WTC11 (cell line): Measurements from ENCODE around the gene ABCC6. TPM values are rescaled to one million over a fixed set of nuclear protein-coding genes. Genes with fewer than 3 reads are reported as not detected.

Experiments used
- ATAC-seq: fragments of 200-7000 bp; cut with Tn5 transposase; 2 replicates; pipeline ENCODE4 v1.10.0; 2021; ENCODE audit warnings: mild to moderate bottlenecking, moderate library complexity
- CTCF ChIA-PET: fragments of 300-600 bp; sonication (Branson Sonifier 250); formaldehyde crosslinking; loops from one replicate; lab custom pipeline; 2021; ENCODE audit warnings: antibody characterized with exemption; lab: Charles Lee
- POLR2A ChIA-PET: fragments of 350-600 bp; sonication (Branson Sonifier 250); formaldehyde crosslinking; loops from one replicate; lab custom pipeline; 2021; ENCODE audit warnings: antibody characterized with exemption; lab: Charles Lee
- DNase-seq: peaks from one replicate; pipeline ENCODE4 v3.0.0; 2021; ENCODE audit warnings: low spot score
- H3K27ac Mint-ChIP-seq: 2 replicates; pipeline ENCODE4 v1.8.0; 2021; ENCODE audit warnings: mixed read lengths
- H3K27me3 Mint-ChIP-seq: 2 replicates; pipeline ENCODE4 v1.8.0; 2021; ENCODE audit warnings: low read depth, mild to moderate bottlenecking, moderate library complexity, mixed read lengths
- H3K36me3 Mint-ChIP-seq: 2 replicates; pipeline ENCODE4 v1.8.0; 2021; ENCODE audit warnings: mixed read lengths
- H3K4me1 Mint-ChIP-seq: 2 replicates; pipeline ENCODE4 v1.8.0; 2022; ENCODE audit warnings: mixed read lengths
- H3K4me3 Mint-ChIP-seq: 2 replicates; pipeline ENCODE4 v1.8.0; 2021; ENCODE audit warnings: mild to moderate bottlenecking, moderate library complexity, mixed read lengths
- H3K9me3 Mint-ChIP-seq: 2 replicates; pipeline ENCODE4 v1.8.0; 2021; ENCODE audit warnings: mixed read lengths
- AFF4 ChIP-seq: sonication (generic); formaldehyde crosslinking; IDR thresholded peaks from 2 replicates; pipeline ENCODE4 v1.8.1; 2023; ENCODE audit warnings: mild to moderate bottlenecking, missing genetic modification reagents, borderline replicate concordance
- CBFB ChIP-seq: sonication (generic); formaldehyde crosslinking; IDR thresholded peaks from 2 replicates; pipeline ENCODE4 v1.8.1; 2022; ENCODE audit warnings: mild to moderate bottlenecking, low read depth, missing genetic modification reagents
- ELF4 ChIP-seq: sonication (generic); formaldehyde crosslinking; IDR thresholded peaks from 2 replicates; pipeline ENCODE4 v1.8.1; 2022; ENCODE audit warnings: low read depth, mild to moderate bottlenecking, moderate library complexity, missing genetic modification reagents
- IRF2 ChIP-seq: sonication (generic); formaldehyde crosslinking; IDR thresholded peaks from 2 replicates; pipeline ENCODE4 v1.8.0; 2022; ENCODE audit warnings: low read depth, missing genetic modification reagents, borderline replicate concordance
- MXD4 ChIP-seq: fragments of 250-450 bp; sonication (Bioruptor Pico); IDR thresholded peaks from 2 replicates; pipeline ENCODE4 v1.8.0; 2021; ENCODE audit warnings: mild to moderate bottlenecking, moderate library complexity, borderline replicate concordance
- RORB ChIP-seq: fragments of 250-450 bp; sonication (Bioruptor Pico); IDR thresholded peaks from 2 replicates; pipeline ENCODE4 v1.9.0; 2021; ENCODE audit warnings: mild to moderate bottlenecking
- USF2 ChIP-seq: sonication (generic); formaldehyde crosslinking; IDR thresholded peaks from 2 replicates; pipeline ENCODE4 v1.8.1; 2023; ENCODE audit warnings: mild to moderate bottlenecking, missing genetic modification reagents, moderate library complexity
- ZNF138 ChIP-seq: sonication (generic); formaldehyde crosslinking; conservative IDR thresholded peaks from 2 replicates; pipeline ENCODE4 v1.8.1; 2022; ENCODE audit warnings: mild to moderate bottlenecking, moderate library complexity, missing genetic modification reagents
- ZNF219 ChIP-seq: sonication (generic); formaldehyde crosslinking; IDR thresholded peaks from 2 replicates; pipeline ENCODE4 v1.8.0; 2023; ENCODE audit warnings: missing genetic modification reagents, mild to moderate bottlenecking, borderline replicate concordance
- ZNF423 ChIP-seq: fragments of 250-450 bp; sonication (Bioruptor Pico); IDR thresholded peaks from 2 replicates; pipeline ENCODE4 v2.1.2; 2022; ENCODE audit warnings: mild to moderate bottlenecking, moderate library complexity
- total RNA-seq: library from RNA; stranded (reverse); gene quantifications from 3 replicates; pipeline ENCODE4 v1.2.3, GENCODE V29; 2021
- TF ChIP-seq, protein P1 (sequence below): fragments of 250-450 bp; sonication (Bioruptor Pico); IDR thresholded peaks from 2 replicates; pipeline ENCODE4 v1.9.0; 2021; ENCODE audit warnings: moderate library complexity, mild to moderate bottlenecking, inconsistent platforms, borderline replicate concordance
- TF ChIP-seq, protein P2 (sequence below): sonication (generic); formaldehyde crosslinking; IDR thresholded peaks from 2 replicates; pipeline ENCODE4 v1.8.1; 2023; ENCODE audit warnings: mild to moderate bottlenecking, missing genetic modification reagents

The ABCC6 gene
- total RNA-seq, 1 experiment from 2014 or later: 1.3 TPM

DNA sequence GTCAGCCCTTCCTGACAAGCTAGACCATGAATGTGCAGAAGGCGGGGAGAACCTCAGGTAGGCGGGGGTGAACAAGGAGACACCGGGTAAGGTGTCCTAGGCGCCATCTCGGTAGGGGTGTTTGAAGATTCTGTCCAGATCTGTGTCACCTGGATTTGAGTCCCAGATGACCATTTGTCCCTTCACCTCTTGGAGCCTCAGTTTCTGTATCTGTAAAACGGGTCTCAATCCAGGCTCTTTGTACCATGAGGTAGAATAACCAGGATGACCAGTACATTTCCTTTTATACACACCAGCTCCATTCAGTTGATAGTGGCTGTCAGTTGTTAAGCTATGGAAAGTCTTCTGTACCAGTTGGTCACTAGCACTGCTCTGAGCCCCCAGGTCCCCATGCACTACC, 86.7 kb downstream of the ABCC6 start (continued):
- TF ChIP-seq AFF4 (CRISPR knock-in tag) (no peak), ZNF423 (CRISPR knock-in tag) (no peak), IRF2 (CRISPR knock-in tag) (no peak), ELF4 (CRISPR knock-in tag) (no peak)

- POLR2A ChIA-PET: no interaction called here
- DNase-seq (no peak), ATAC-seq (no peak)
- Mint-ChIP-seq H3K4me1 (no peaks in the 10 kb centered on the region), H3K27ac (no peak overlapping the region), H3K27me3 (no peaks in the 10 kb centered on the region), H3K4me3 (no peak overlapping the region), H3K9me3 (no peaks in the 10 kb centered on the region), H3K36me3 (peaks cover 70% of the 10 kb centered on the region)
- TF ChIP-seq ZNF138 (no peak), ZNF219 (no peak), RORB (CRISPR knock-in tag) (no peak)
- TF ChIP-seq, protein P1, sequence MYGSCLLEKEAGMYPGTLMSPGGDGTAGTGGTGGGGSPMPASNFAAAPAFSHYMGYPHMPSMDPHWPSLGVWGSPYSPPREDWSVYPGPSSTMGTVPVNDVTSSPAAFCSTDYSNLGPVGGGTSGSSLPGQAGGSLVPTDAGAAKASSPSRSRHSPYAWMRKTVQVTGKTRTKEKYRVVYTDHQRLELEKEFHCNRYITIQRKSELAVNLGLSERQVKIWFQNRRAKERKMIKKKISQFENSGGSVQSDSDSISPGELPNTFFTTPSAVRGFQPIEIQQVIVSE (CRISPR knock-in tag): no peak
- CTCF ChIA-PET: interaction anchor here (1.1 kb wide), 1 partner anchor 259 kb away, joined by 3 read pairs; no protein-coding TSS in a partner anchor
Observed at GRCh38 chr16:16133943-16134604, 89.2 kb downstream of the ABCC6 start.

- DNase-seq (no peak), ATAC-seq (no peak)
- H3K4me3 Mint-ChIP-seq: no peak overlapping the region
- no peak overlapping the region for H3K27ac Mint-ChIP-seq
- TF ChIP-seq, protein P2, sequence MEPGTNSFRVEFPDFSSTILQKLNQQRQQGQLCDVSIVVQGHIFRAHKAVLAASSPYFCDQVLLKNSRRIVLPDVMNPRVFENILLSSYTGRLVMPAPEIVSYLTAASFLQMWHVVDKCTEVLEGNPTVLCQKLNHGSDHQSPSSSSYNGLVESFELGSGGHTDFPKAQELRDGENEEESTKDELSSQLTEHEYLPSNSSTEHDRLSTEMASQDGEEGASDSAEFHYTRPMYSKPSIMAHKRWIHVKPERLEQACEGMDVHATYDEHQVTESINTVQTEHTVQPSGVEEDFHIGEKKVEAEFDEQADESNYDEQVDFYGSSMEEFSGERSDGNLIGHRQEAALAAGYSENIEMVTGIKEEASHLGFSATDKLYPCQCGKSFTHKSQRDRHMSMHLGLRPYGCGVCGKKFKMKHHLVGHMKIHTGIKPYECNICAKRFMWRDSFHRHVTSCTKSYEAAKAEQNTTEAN (CRISPR knock-in tag): no peak
- TF ChIP-seq CBFB (no peak), USF2 (CRISPR knock-in tag) (no peak)
- CTCF ChIA-PET: interaction anchor here (1.1 kb wide), 1 partner anchor 12 kb away, joined by 5 read pairs; no protein-coding TSS in a partner anchor
- H3K27me3 Mint-ChIP-seq: no peaks in the 10 kb centered on the region
- H3K9me3 Mint-ChIP-seq: no peaks in the 10 kb centered on the region
- peaks cover 63% of the 10 kb centered on the region for H3K36me3 Mint-ChIP-seq
- POLR2A ChIA-PET: no interaction called here
- H3K4me1 Mint-ChIP-seq: no peaks in the 10 kb centered on the region
Observed at GRCh38 chr16:16131659-16132058, 91.6 kb downstream of the ABCC6 start.

GRCh38 chr16:16131204-16131603, 92.1 kb downstream of the ABCC6 start:
- CTCF ChIA-PET: no interaction called here
- POLR2A ChIA-PET: no interaction called here
- Mint-ChIP-seq H3K4me3 (no peak overlapping the region), H3K9me3 (no peaks in the 10 kb centered on the region), H3K27ac (peak overlapping the region; percentile 93), H3K36me3 (peaks cover 62% of the 10 kb centered on the region), H3K27me3 (no peaks in the 10 kb centered on the region), H3K4me1 (no peaks in the 10 kb centered on the region)
- no peak for ATAC-seq
- no peak for DNase-seq
- no peak for TF ChIP-seq MXD4 (CRISPR knock-in tag)
